ENCODE measurements around the gene SRD5A1.

- TF ChIP-seq CTCF (IDR thresholded peaks at IDR 0.05): no peak
- TF ChIP-seq ZFX (IDR thresholded peaks at IDR 0.05; ENCODE audit: borderline replicate concordance): no peak
These were observed 88.8 kb downstream of the SRD5A1 start for GRCh38 chr5:6722015-6722414.
